Measurements from ENCODE around the gene ZNRF2. TPM values are rescaled to one million over a fixed set of nuclear protein-coding genes. Genes with fewer than 3 reads are reported as not detected.

Gene ZNRF2
- total RNA-seq, 2 experiments from 2014 or later: 20.4 to 23.6 TPM

- POLR2A ChIA-PET: interaction anchor here (0.9 to 1.1 kb wide), 3 partner anchors 28 to 70 kb away, joined by 3 to 7 read pairs (median 4); no protein-coding TSS in a partner anchor
- ATAC-seq (ENCODE audit: poor library complexity) (no peak), DNase-seq (no peak)
- H3K4me1 Mint-ChIP-seq (ENCODE audit: low read depth): peaks cover 3% of the 10 kb centered on the region
- intact Hi-C loops (cut with DNase I, micrococcal nuclease): loop anchor here in 1 of 2 experiments (10.0 kb wide), 1 partner anchor 466 kb away; no protein-coding TSS in a partner anchor
- Histone ChIP-seq H3K36me3 (ENCODE audit: insufficient read depth, low read length) (no peaks in the 10 kb centered on the region), H3K9me3 (ENCODE audit: control insufficient read depth in 1 of 2, insufficient read depth in 1 of 2, low read length in 2 of 2) (no peaks in the 10 kb centered on the region), H3K4me1 (ENCODE audit: insufficient read depth, low read length) (peaks cover 12% of the 10 kb centered on the region), H3K27ac (ENCODE audit: low read depth in 1 of 2, low read length in 2 of 2) (no peak overlapping the region), H3K4me3 (ENCODE audit: low read length) (no peak overlapping the region), H3K27me3 (ENCODE audit: control insufficient read depth in 1 of 2, insufficient read depth in 2 of 2, low read length in 2 of 2) (no peaks in the 10 kb centered on the region)
- no peak overlapping the region for H3K27ac Mint-ChIP-seq
- no peaks in the 10 kb centered on the region for H3K27me3 Mint-ChIP-seq
- no peaks in the 10 kb centered on the region for H3K9me3 Mint-ChIP-seq
- CTCF ChIA-PET: interaction anchor here (1.6 kb wide), 1 partner anchor 285 kb away, joined by 5 read pairs; no protein-coding TSS in a partner anchor
- TF ChIP-seq CTCF (IDR thresholded peaks at IDR 0.05): no peak
- no peak overlapping the region for H3K4me3 Mint-ChIP-seq
- no peaks in the 10 kb centered on the region for H3K36me3 Mint-ChIP-seq (ENCODE audit: low read depth)
Measured at GRCh38 chr7:30278849-30279652, 5.3 kb upstream of the ZNRF2 start.

- H3K9me3 ChIP-seq (ENCODE audit: control insufficient read depth in 1 of 2, insufficient read depth in 1 of 2, low read length in 2 of 2): no peaks in the 10 kb centered on the region
- no peak overlapping the region for H3K4me3 Mint-ChIP-seq
- CTCF ChIA-PET: interaction anchor here (1.6 kb wide), 1 partner anchor 285 kb away, joined by 5 read pairs; no protein-coding TSS in a partner anchor
- no peak for ATAC-seq (ENCODE audit: poor library complexity)
- H3K4me1 Mint-ChIP-seq (ENCODE audit: low read depth): peaks cover 6% of the 10 kb centered on the region
- no peak for TF ChIP-seq CTCF (IDR thresholded peaks at IDR 0.05)
- DNase-seq: no peak
- no peaks in the 10 kb centered on the region for H3K9me3 Mint-ChIP-seq
- H3K4me3 ChIP-seq (ENCODE audit: low read length): no peak overlapping the region
- H3K27me3 ChIP-seq (ENCODE audit: control insufficient read depth in 1 of 2, insufficient read depth in 2 of 2, low read length in 2 of 2): no peaks in the 10 kb centered on the region
- H3K27me3 Mint-ChIP-seq: no peaks in the 10 kb centered on the region
- H3K4me1 ChIP-seq (ENCODE audit: insufficient read depth, low read length): peaks cover 13% of the 10 kb centered on the region
- no peak overlapping the region for H3K27ac ChIP-seq (ENCODE audit: low read depth in 1 of 2, low read length in 2 of 2)
- H3K36me3 ChIP-seq (ENCODE audit: insufficient read depth, low read length): no peaks in the 10 kb centered on the region
- no peak overlapping the region for H3K27ac Mint-ChIP-seq
- POLR2A ChIA-PET: no interaction called here
- no peaks in the 10 kb centered on the region for H3K36me3 Mint-ChIP-seq (ENCODE audit: low read depth)
- intact Hi-C loops (cut with DNase I, micrococcal nuclease): loop anchor here in 1 of 2 experiments (10.0 kb wide), 1 partner anchor 465 kb away; no protein-coding TSS in a partner anchor
Measured at GRCh38 chr7:30279653-30279904, 4.8 kb upstream of the ZNRF2 start.

GRCh38 chr7:30280631-30281030 is 3.8 kb upstream of the ZNRF2 start:
- ChIA-PET POLR2A (no interaction called here), CTCF (no interaction called here)
- H3K27me3 ChIP-seq (ENCODE audit: control insufficient read depth in 1 of 2, insufficient read depth in 2 of 2, low read length in 2 of 2): no peaks in the 10 kb centered on the region
- H3K27me3 Mint-ChIP-seq: no peaks in the 10 kb centered on the region
- H3K9me3 ChIP-seq (ENCODE audit: control insufficient read depth in 1 of 2, insufficient read depth in 1 of 2, low read length in 2 of 2): no peaks in the 10 kb centered on the region
- no peak overlapping the region for H3K27ac Mint-ChIP-seq
- peak overlapping the region; percentile 17 for H3K4me3 Mint-ChIP-seq
- H3K4me3 ChIP-seq (ENCODE audit: low read length): no peak overlapping the region
- H3K4me1 Mint-ChIP-seq (ENCODE audit: low read depth): peaks cover 6% of the 10 kb centered on the region
- H3K9me3 Mint-ChIP-seq: no peaks in the 10 kb centered on the region
- H3K36me3 ChIP-seq (ENCODE audit: insufficient read depth, low read length): no peaks in the 10 kb centered on the region
- DNase-seq (no peak), ATAC-seq (ENCODE audit: poor library complexity) (no peak)
- peaks cover under 1% of the 10 kb centered on the region for H3K36me3 Mint-ChIP-seq (ENCODE audit: low read depth)
- H3K4me1 ChIP-seq (ENCODE audit: insufficient read depth, low read length): peaks cover 13% of the 10 kb centered on the region
- H3K27ac ChIP-seq (ENCODE audit: low read depth in 1 of 2, low read length in 2 of 2): no peak overlapping the region
- intact Hi-C loops (cut with DNase I, micrococcal nuclease): loop anchor here in 1 of 2 experiments (5.0 to 10.0 kb wide), 3 partner anchors 146 to 253 kb away; partner anchors contain the start of genes FKBP14, MTURN, NOD1 and PLEKHA8
- no peak for TF ChIP-seq CTCF (IDR thresholded peaks at IDR 0.05)

All from CD4-positive, alpha-beta T cell (primary cell).